WI38 (cell line): ENCODE data around the gene LMNTD1.

Experiments used
- H3K4me3 ChIP-seq: 2 replicates; pipeline ENCODE4 v1.5.1; 2011; ENCODE audit warnings: low read depth, mild to moderate bottlenecking, control low read depth, low read length
- CTCF ChIP-seq: IDR thresholded peaks from 2 replicates; pipeline ENCODE4 v1.5.1; 2012; ENCODE audit warnings: low read depth, mild to moderate bottlenecking, control low read depth, low read length

The LMNTD1 gene

GRCh38 chr12:25526778-25527177, 26.3 kb downstream of the LMNTD1 start:
- H3K4me3 ChIP-seq, result no peak overlapping the region
- TF ChIP-seq CTCF, result no peak

GRCh38 chr12:25524366-25524765, 28.7 kb downstream of the LMNTD1 start:
- no peak for TF ChIP-seq CTCF
- H3K4me3 ChIP-seq, result no peak overlapping the region

- H3K4me3 ChIP-seq, result no peak overlapping the region
- no peak for TF ChIP-seq CTCF
Measured at GRCh38 chr12:25521625-25522256, 31.3 kb downstream of the LMNTD1 start.

- no peak for TF ChIP-seq CTCF
- H3K4me3 ChIP-seq, result no peak overlapping the region
Measured at GRCh38 chr12:25518512-25518911, 34.6 kb downstream of the LMNTD1 start.

- TF ChIP-seq CTCF, result no peak
- H3K4me3 ChIP-seq, result no peak overlapping the region
Measured at GRCh38 chr12:25504744-25505143, 48.3 kb downstream of the LMNTD1 start.

- TF ChIP-seq CTCF, result no peak
- H3K4me3 ChIP-seq, result no peak overlapping the region
Measured at GRCh38 chr12:25503666-25504065, 49.4 kb downstream of the LMNTD1 start.

- no peak overlapping the region for H3K4me3 ChIP-seq
- no peak for TF ChIP-seq CTCF
Measured at GRCh38 chr12:25502596-25502995, 50.5 kb downstream of the LMNTD1 start.
